GM12875 (cell line): Measurements from ENCODE around the gene STAP2.

Experiments used
- H3K4me3 ChIP-seq: one replicate; pipeline ENCODE4 v1.5.1; 2011; ENCODE audit warnings: low read depth, low read length, control low read depth
- TF ChIP-seq, protein P1 (sequence below): IDR thresholded peaks from 2 replicates; pipeline ENCODE4 v1.5.1; 2011; ENCODE audit warnings: low read depth, mild to moderate bottlenecking, control low read depth, inconsistent platforms, low read length, moderate library complexity, borderline replicate concordance; ENCODE audit not compliant: insufficient read depth

The STAP2 gene

DNA sequence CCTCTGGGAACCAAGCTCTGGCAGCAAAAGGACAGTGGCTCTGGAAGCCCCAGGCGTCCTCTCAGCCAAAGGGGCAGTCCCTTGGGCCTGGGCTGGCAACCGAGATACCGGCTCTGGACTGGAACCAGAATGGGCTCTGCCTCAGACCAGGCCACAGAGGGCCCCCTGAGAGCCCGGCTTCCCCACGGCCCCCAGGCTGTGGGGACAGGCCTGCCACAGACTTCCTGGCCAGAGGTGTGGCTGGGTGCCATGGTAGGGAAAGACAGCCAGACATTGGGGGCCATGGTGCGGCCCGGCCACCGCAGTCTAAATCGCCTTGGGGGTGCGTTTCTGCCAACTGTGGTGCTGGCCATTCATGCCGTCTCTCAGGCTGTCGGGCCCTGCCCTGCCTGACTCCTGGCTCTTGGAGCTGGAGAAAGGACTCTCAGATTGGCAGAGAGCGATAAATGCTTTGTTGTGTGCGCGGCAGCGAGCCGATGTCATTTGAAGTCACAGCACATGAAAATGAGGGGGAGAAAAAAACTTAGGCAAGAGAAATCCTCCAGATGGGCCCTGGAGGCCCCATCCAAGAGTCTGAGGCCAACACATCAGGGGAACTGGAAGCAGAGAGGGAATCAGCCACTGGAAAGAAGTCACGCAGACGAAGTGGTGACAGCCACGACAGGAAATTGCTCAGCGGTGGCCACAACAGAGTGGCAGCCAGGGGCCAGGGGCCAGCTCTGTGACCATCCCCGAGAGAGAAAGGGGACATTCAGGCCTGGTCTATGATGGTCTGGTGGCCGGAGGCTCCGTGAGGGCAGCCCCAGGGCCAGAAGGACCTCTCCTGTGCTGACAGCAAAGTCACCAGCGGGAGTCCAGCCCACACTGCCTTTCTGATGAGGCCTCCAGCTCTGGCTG is 35.2 kb upstream of the STAP2 start:
- no peak overlapping the region for H3K4me3 ChIP-seq
- TF ChIP-seq, protein P1, sequence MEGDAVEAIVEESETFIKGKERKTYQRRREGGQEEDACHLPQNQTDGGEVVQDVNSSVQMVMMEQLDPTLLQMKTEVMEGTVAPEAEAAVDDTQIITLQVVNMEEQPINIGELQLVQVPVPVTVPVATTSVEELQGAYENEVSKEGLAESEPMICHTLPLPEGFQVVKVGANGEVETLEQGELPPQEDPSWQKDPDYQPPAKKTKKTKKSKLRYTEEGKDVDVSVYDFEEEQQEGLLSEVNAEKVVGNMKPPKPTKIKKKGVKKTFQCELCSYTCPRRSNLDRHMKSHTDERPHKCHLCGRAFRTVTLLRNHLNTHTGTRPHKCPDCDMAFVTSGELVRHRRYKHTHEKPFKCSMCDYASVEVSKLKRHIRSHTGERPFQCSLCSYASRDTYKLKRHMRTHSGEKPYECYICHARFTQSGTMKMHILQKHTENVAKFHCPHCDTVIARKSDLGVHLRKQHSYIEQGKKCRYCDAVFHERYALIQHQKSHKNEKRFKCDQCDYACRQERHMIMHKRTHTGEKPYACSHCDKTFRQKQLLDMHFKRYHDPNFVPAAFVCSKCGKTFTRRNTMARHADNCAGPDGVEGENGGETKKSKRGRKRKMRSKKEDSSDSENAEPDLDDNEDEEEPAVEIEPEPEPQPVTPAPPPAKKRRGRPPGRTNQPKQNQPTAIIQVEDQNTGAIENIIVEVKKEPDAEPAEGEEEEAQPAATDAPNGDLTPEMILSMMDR: no peak

DNA sequence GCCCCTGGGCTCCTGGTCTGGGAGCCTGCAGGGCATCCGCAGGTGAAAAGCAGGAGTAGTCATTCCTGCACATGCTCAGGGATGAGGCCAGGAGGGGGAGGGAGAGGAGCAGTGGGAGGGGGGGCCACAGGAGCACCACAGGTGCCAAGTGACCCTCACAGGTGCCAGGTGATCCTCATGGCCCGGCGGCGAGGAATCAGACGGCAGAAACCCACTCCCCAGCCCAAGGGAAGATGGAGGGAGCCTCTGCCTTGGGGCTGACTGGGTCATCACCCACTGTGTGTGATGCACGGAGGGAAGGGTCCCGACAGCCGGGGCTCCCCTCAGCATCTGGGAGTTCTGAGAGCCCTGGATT is 34.4 kb upstream of the STAP2 start:
- H3K4me3 ChIP-seq: no peak overlapping the region
- TF ChIP-seq, protein P1: no peak

DNA sequence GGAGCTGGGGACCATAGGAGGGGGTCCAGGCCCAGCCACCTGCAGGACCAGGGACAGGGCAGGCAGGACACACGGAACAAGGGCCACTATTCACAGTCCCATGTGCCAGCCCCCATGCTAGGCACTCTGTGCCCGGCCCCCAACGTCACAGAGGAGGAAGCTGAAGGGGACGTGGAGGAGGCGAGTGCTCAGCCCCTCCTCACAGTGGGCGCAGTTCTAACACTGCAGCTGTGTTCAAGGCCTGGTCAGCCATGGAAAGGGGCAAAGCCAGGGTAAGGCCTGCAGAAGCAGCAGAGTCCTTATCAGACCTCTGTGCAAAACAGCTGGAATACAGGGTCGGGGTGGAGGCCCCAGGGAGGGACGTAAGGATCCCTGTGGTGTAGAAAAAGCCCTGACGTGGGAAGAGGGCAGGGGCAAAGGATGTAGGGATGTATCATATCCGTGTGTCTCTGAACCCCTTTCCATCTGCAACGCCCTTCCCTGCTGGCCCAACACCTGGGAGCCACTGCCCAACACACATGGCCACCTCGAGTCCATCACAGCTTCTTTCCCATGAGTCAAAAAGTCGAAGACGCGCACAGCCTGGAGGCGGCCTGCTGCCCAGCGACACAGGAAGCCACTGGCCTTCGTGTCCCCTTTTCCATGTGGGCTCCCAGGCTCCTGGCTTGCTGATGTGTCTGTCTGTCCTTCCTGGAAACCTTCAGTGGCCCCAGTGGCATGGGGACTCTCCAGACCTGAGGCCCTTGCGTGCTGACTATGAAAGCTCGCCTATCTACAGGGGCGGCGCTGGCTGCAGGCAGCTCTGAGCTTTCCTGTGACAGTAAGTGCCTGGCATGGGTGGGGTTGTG is 33.8 kb upstream of the STAP2 start:
- TF ChIP-seq, protein P1: no peak
- H3K4me3 ChIP-seq: no peak overlapping the region

DNA sequence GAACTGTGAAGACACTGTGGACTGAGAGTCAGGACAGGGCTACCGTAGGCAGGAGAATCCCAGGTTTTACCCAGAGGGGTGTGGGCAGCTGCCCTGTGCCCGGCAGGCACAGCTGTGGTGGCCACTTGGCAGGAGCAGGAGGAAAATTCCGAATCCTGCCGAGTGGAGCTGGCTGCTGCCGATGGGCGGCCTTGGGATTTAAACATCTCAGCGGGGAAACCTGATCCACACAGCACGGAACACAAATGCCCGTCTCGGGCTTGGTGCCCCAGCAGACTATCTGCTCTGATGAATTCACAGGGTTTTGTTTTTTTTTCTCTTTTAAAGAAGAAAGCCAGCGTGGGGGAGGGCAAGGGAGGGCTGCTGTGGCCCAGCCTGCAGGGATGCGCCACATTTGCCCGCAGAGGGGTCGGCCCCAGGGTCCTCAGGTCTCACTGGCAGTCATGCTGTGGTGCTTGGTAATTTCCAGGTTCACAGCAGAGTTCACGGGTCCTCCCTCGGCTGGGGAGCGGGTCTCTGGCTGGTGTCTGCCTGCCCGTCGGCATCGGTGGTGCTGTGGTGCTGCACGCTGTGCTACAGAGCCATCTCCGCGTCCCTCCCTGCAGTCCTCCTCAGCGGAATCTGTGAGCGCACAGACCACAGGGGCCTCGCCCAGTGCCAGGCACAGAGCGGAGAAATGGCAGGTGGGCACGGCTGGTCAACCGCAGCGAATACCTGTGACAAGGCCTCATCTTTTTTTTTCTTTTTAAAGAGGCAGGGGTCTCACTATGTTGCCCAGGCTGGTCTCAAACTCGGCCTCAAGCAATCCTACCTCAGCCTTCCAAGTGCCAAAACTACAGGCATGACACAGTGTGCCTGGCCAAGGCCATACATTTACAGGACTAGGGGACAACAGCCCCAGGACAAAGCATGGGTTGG is 32.9 kb upstream of the STAP2 start:
- TF ChIP-seq, protein P1: no peak
- H3K4me3 ChIP-seq: no peak overlapping the region

DNA sequence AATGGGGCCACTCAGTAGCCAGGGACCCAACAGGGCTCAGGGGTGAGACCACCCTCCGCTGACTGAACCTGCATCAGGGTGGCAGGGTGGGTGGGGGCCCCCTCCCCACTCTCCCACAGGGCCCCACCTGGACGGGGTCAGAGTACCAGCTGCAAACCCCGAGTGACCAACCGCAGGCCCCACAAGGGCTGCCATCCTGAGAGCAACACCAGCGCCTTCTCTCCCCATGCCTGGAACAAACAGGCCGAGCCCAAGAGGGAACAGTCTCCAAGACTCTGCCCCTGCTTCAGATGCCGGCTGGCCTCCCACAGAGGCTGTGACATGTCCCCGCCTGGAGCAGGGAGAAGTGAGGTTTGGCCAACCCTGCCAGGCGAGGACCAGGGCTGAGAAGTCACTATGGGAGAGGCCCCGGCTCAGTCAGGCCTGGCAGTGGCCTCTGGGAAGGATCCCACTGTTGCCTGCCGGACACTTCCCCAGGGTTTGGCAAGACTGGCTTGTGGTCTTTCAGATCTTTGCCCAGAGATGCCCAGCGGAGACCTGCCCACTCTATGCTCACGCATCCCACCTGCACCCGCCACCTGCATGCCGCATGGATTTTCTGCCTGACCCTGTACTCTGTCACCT is 31.9 kb upstream of the STAP2 start:
- TF ChIP-seq, protein P1: no peak

DNA sequence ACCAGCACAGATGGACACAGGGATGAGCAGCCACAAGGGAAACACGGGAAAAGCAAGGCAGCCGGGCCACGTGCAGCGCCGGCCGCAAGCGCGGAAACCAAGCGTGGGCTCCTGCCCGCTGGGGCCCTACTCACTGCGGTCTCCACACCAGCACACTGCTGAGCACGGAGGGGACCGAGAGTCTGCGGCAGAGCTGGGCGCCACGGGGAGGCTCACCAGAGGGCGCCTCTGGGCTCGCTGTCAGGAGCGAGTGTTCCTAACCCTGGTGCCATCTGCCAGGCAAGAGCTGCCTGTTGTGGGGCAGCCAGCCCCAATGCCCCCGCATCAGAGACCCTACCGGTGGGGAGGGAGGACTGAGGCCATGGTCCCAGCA is 31.2 kb upstream of the STAP2 start:
- H3K4me3 ChIP-seq: peak overlapping the region; percentile 46
- TF ChIP-seq, protein P1: peak; percentile 65

More for the DNA sequence above, 31.9 kb upstream of the STAP2 start:
- H3K4me3 ChIP-seq: peak overlapping the region; percentile 46
